ENCODE measurements around the gene RNU2-63P. TPM values are rescaled to one million over a fixed set of nuclear protein-coding genes. Genes with fewer than 3 reads are reported as not detected.

RNU2-63P gene
- total RNA-seq, 2 experiments from 2014 or later = 17.9 to 246 TPM

DNA sequence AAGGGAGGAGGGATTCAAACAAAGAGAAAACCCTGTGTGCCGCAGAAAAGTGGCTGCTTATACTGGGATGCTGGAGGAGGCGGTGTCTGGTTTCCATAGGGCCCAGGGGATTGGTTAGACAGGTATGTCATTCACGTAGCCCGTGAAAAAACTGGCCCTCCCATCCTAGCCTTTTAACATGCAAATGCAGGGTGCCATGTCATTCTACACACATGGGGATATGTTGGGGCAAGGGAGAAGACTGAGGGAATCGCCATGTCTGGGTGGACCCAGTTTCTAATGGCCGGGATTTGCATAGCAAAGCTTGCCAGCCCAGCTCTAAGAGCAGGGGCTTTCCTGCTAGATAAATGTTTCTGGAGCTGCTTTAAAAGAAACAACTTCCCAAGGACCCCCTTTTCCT lies 8.2 kb upstream of the RNU2-63P start:
- ChIA-PET POLR2A (no interaction called here), CTCF (ENCODE audit: unreplicated experiment) (no interaction called here)
- H3K36me3 ChIP-seq (ENCODE audit: insufficient read depth, low read length) = peaks cover 14% of the 10 kb centered on the region
- TF ChIP-seq, protein P1, sequence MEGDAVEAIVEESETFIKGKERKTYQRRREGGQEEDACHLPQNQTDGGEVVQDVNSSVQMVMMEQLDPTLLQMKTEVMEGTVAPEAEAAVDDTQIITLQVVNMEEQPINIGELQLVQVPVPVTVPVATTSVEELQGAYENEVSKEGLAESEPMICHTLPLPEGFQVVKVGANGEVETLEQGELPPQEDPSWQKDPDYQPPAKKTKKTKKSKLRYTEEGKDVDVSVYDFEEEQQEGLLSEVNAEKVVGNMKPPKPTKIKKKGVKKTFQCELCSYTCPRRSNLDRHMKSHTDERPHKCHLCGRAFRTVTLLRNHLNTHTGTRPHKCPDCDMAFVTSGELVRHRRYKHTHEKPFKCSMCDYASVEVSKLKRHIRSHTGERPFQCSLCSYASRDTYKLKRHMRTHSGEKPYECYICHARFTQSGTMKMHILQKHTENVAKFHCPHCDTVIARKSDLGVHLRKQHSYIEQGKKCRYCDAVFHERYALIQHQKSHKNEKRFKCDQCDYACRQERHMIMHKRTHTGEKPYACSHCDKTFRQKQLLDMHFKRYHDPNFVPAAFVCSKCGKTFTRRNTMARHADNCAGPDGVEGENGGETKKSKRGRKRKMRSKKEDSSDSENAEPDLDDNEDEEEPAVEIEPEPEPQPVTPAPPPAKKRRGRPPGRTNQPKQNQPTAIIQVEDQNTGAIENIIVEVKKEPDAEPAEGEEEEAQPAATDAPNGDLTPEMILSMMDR (conservative IDR thresholded peaks at IDR 0.05; ENCODE audit: low read length) = no peak
- TF ChIP-seq EZH2phosphoT487 (IDR thresholded peaks at IDR 0.05; ENCODE audit: borderline replicate concordance, low read depth, low read length) = no peak
- no peak overlapping the region for H3K27ac ChIP-seq (ENCODE audit: low read depth, low read length, poor library complexity, severe bottlenecking)
- H3K9me2 ChIP-seq (ENCODE audit: insufficient read depth, low read length) = no peaks in the 10 kb centered on the region
- no peaks in the 10 kb centered on the region for H3K79me2 ChIP-seq (ENCODE audit: insufficient read depth, low read depth, low read length)
- no peak overlapping the region for H2AFZ ChIP-seq (ENCODE audit: low read length)
- H3K4me2 ChIP-seq (ENCODE audit: low read length) = no peak overlapping the region
- H3K9me3 ChIP-seq (ENCODE audit: low read length) = no peaks in the 10 kb centered on the region; the same call in 1 of the 2 replicates
- no peak for DNase-seq (ENCODE audit: low spot score)
- BruUV-seq (replicated peaks) = no TSS peak
- no peak overlapping the region for H3K4me3 ChIP-seq (ENCODE audit: low read depth, low read length, poor library complexity, severe bottlenecking)
- intact Hi-C loops (cut with micrococcal nuclease; ENCODE audit: unreplicated experiment) = no loop called here
- H3K4me1 ChIP-seq (ENCODE audit: insufficient read depth, low read length, poor library complexity, severe bottlenecking) = no peaks in the 10 kb centered on the region
- H4K20me1 ChIP-seq (ENCODE audit: insufficient read depth, low read length) = no peaks in the 10 kb centered on the region

DNA sequence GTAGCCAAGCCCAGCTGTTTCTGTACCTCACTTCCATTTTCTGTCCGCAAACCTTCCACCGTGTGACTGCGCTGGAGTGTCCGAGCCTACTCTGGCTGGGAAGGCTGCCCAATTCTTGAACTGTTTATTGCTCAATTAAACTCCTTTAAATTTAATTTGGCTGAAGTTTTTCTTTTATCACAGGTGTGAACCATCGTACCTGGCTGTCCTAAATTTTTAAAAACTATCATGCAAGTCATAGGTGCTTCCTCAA lies 6.2 kb upstream of the RNU2-63P start:
- Histone ChIP-seq H3K4me2 (ENCODE audit: low read length) (no peak overlapping the region), H3K36me3 (ENCODE audit: insufficient read depth, low read length) (peaks cover 3% of the 10 kb centered on the region; the same call in 1 of the 2 replicates), H3K9me3 (ENCODE audit: low read length) (no peaks in the 10 kb centered on the region; the same call in 1 of the 2 replicates), H4K20me1 (ENCODE audit: insufficient read depth, low read length) (no peaks in the 10 kb centered on the region), H3K4me3 (ENCODE audit: low read depth, low read length, poor library complexity, severe bottlenecking) (no peak overlapping the region), H3K4me1 (ENCODE audit: insufficient read depth, low read length, poor library complexity, severe bottlenecking) (peaks cover 1% of the 10 kb centered on the region), H3K9me2 (ENCODE audit: insufficient read depth, low read length) (no peaks in the 10 kb centered on the region), H2AFZ (ENCODE audit: low read length) (no peak overlapping the region), H3K79me2 (ENCODE audit: insufficient read depth, low read depth, low read length) (no peaks in the 10 kb centered on the region), H3K27ac (ENCODE audit: low read depth, low read length, poor library complexity, severe bottlenecking) (no peak overlapping the region)
- ChIA-PET CTCF (ENCODE audit: unreplicated experiment) (no interaction called here), POLR2A (interaction anchor here (0.7 kb wide), 1 partner anchor 1188 kb away, joined by 4 read pairs; no protein-coding TSS in a partner anchor)
- DNase-seq (ENCODE audit: low spot score) = no peak
- intact Hi-C loops (cut with micrococcal nuclease; ENCODE audit: unreplicated experiment) = no loop called here
- TF ChIP-seq, protein P1 (conservative IDR thresholded peaks at IDR 0.05; ENCODE audit: low read length) = no peak
- no peak for TF ChIP-seq EZH2phosphoT487 (IDR thresholded peaks at IDR 0.05; ENCODE audit: borderline replicate concordance, low read depth, low read length)
- no TSS peak for BruUV-seq (replicated peaks)

DNA sequence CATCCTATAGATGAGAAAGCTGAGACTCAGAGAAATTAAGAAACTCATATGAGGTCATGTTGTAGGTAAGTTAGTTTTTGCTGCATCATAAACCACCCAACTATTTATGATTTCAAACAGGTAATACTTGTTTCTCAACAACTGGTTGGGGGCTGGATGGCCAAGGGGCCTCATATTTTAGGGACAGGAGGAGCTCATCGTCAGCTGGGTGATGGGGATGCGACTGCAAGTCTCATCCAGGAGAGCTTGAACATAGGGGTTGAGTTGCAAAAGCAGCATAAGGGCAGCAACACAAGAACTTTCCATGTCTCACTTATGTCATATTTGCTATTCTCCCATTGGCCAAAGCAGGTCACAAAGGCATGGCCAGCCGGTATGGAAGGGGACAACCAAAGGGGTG lies 3.6 kb upstream of the RNU2-63P start:
- CTCF ChIA-PET (ENCODE audit: unreplicated experiment) = no interaction called here

More for the DNA sequence above, 3.6 kb upstream of the RNU2-63P start:
- no TSS peak for BruUV-seq (replicated peaks)
- H3K4me1 ChIP-seq (ENCODE audit: insufficient read depth, low read length, poor library complexity, severe bottlenecking) = peaks cover 15% of the 10 kb centered on the region
- POLR2A ChIA-PET = interaction anchor here (0.6 kb wide), 1 partner anchor 13 kb away, joined by 3 read pairs; no protein-coding TSS in a partner anchor
- H3K27ac ChIP-seq (ENCODE audit: low read depth, low read length, poor library complexity, severe bottlenecking) = no peak overlapping the region
- no peaks in the 10 kb centered on the region for H4K20me1 ChIP-seq (ENCODE audit: insufficient read depth, low read length)
- no peak for DNase-seq (ENCODE audit: low spot score)
- no peaks in the 10 kb centered on the region for H3K9me2 ChIP-seq (ENCODE audit: insufficient read depth, low read length)
- no peaks in the 10 kb centered on the region for H3K36me3 ChIP-seq (ENCODE audit: insufficient read depth, low read length)
- no peak overlapping the region for H3K4me2 ChIP-seq (ENCODE audit: low read length)
- no peaks in the 10 kb centered on the region for H3K79me2 ChIP-seq (ENCODE audit: insufficient read depth, low read depth, low read length)
- no peak for TF ChIP-seq EZH2phosphoT487 (IDR thresholded peaks at IDR 0.05; ENCODE audit: borderline replicate concordance, low read depth, low read length)
- TF ChIP-seq, protein P1 (conservative IDR thresholded peaks at IDR 0.05; ENCODE audit: low read length) = no peak
- no peak overlapping the region for H3K4me3 ChIP-seq (ENCODE audit: low read depth, low read length, poor library complexity, severe bottlenecking)
- intact Hi-C loops (cut with micrococcal nuclease; ENCODE audit: unreplicated experiment) = loop anchor here (5.0 kb wide), 1 partner anchor 32 kb away; no protein-coding TSS in a partner anchor
- no peak overlapping the region for H2AFZ ChIP-seq (ENCODE audit: low read length)
- H3K9me3 ChIP-seq (ENCODE audit: low read length) = no peaks in the 10 kb centered on the region; the same call in 1 of the 2 replicates
